Measurements from ENCODE around the gene VPS4A.
"Not testable (repeated sequence)": the region's sequence is repeated elsewhere in the genome, so short reads cannot be mapped to it uniquely, and the experiment has no call there.

The VPS4A gene

DNA sequence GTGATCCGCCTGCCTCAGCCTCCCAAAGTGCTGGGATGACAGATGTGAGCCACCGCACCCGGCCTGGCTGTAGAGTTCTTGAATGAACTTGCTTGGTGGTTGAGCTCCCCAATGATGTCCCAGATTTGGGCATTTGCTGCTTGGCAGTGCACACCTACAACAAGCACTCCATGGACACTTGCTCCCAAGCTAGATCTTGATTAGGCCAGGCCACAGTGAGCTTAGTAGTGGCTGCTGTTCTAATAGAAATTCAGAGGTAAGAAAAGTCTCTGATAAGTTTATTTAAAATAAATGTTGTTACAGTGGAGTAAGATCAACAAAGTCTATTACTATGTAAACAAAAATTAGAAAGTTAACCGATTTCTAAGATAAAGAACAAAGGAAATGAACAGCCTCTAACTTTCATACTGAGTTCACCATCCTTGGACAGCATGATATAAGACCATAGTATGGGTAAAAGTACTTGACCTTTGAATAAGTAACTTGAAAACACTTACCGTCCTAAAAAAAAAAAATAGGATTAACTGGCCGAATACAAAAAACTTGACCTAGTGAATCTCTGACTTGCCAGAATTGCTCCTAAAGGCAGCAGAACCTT lies 39.5 kb downstream of the VPS4A start:
- in situ Hi-C loops (cut with HindIII; ENCODE audit: low sequenced_read_pairs) = no loop called here

GRCh38 chr16:69351309-69352027 lies 40.3 kb downstream of the VPS4A start, which contains the start of gene TMED6:
Gene TMED6 (minus strand): TSS chr16:69351786. CDS start chr16:69351753, 33 bp downstream.
- in situ Hi-C loops (cut with HindIII; ENCODE audit: low sequenced_read_pairs) = no loop called here

DNA sequence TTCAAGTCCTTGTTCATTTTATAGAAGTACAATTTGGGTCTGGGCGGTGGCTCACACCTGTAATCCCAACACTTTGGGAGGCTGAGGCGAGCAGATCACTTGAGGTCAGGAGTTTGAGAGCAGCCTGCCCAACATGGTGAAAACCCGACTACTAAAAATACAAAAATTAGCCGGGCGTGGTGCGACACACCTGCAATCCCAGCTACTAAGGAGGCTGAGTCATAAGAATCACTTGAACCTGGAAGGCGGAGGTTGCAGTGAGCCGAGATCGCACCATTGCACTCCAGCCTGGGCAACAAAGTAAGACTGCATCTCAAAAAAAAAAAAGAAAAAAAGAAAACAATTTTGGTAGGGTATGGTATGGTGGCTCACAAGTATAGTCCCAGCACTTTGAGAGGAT lies 48.9 kb downstream of the VPS4A start:
- in situ Hi-C loops (cut with HindIII; ENCODE audit: low sequenced_read_pairs) = not testable (repeated sequence)

DNA sequence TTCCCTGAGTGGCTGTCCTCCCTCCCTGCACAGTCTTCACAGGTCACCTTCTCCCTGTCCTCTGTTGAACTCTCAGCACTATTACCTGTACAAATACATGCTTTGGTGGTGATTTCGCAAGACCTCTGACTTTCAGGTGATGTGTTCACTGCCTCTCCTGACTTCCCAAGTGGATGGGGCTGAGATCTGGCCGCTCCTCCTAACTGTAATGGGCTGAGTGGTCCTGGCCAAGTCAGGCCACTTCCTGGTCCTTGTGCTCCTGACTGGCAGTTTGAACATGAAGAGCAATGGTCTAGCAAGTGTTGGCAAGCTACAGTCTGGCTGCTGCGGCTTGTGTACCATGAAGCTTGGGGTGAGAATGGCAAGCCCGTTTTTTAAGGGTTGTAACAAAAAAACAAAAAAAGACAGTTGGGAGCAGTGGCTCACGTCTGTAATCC lies 52.1 kb downstream of the VPS4A start:
- in situ Hi-C loops (cut with HindIII; ENCODE audit: low sequenced_read_pairs) = no loop called here

DNA sequence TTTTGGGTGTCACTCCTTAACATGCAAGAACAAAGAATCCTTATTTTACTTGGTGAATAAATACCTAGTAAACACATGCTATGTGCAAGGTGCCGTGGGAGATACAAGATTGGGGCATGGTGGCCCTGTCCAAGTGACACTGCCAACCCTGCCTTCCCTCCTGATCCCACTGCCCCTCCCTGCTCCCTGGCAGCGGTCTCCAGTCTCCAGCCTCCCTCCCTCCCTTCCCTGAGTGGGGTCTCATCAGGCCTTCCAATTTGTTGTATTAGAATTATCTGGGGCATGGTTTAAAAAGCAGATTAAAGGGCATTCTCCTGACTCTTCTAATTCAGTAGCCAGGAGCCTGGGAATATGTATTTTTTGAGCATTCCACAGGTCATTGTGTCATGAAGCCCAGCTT lies 52.9 kb downstream of the VPS4A start:
- in situ Hi-C loops (cut with HindIII; ENCODE audit: low sequenced_read_pairs) = no loop called here

GRCh38 chr16:69365901-69366300 lies 54.8 kb downstream of the VPS4A start:
- in situ Hi-C loops (cut with HindIII; ENCODE audit: low sequenced_read_pairs) = no loop called here

DNA sequence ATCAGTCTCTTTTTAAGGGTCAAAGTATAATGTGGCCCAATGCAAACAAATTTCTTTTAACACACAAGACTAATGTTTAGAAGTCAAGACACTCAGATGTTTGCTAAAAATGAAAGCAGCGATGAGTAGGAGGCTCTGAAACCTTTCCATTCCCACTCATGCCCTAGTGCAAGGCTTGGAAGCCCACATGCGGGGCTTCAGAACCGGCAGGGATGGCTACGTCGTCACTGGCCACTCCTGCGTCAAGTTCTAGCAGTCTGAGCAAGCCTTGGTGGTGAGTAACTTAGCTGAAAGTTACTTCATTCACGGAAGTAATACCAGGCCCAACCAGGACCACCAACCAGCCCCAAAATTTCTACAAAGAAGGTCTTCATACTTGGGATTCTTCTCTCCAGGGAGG lies 55.3 kb downstream of the VPS4A start:
- in situ Hi-C loops (cut with HindIII; ENCODE audit: low sequenced_read_pairs) = no loop called here

- in situ Hi-C loops (cut with HindIII; ENCODE audit: low sequenced_read_pairs) = no loop called here
These were observed 56.8 kb downstream of the VPS4A start for GRCh38 chr16:69367980-69368379.

DNA sequence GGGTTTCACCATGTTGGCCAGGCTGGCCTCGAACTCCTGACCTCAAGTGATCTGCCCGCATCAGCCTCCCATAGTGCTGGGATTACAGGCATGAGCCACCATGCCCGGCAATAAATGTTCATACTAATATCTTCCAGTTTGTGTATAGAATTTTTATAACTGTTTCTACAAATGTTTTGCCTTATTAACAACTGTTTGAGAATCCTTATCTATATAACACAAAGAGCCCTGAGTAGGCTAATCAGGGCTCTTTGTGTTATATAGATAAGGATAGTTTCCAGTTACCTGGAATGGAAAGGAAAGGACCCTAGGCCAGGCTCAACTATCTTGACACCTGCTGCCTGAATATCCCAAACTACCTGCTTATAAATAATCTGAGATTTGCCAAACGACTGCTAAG lies 57.7 kb downstream of the VPS4A start:
- in situ Hi-C loops (cut with HindIII; ENCODE audit: low sequenced_read_pairs) = no loop called here

GRCh38 chr16:69371564-69371963 lies 60.4 kb downstream of the VPS4A start:
- in situ Hi-C loops (cut with HindIII; ENCODE audit: low sequenced_read_pairs) = no loop called here

DNA sequence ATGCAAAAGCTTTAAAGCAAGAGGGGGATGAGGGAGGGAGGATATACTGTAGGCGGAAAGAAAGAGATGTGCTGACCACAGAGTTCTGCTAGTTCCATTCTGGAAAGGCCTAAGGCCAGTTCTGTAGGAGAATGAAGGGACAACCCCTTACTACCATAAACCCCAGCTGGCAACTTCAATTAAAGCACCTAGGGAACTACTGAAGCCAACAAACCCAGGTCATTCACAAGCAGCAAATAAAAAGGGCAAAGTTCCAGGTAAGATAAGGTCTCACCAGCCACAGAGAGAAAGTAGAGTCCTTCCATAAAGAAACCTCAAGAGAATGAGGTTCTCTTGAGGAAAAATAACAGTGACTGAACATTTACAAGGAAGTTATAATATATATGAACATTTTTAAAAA lies 61.9 kb downstream of the VPS4A start:
- in situ Hi-C loops (cut with HindIII; ENCODE audit: low sequenced_read_pairs) = no loop called here
